ENCODE measurements around the gene COL4A2. TPM values are rescaled to one million over a fixed set of nuclear protein-coding genes. Genes with fewer than 3 reads are reported as not detected.

COL4A2 gene
- total RNA-seq, 3 donors from 2014 or later (not counting 1 experiment from before 2014, with no cell fraction given): not detected

GRCh38 chr13:110398564-110399507 is 91.8 kb downstream of the COL4A2 start:
- H3K4me3 ChIP-seq (ENCODE audit: low read length): no peak overlapping the region
- H3K4me1 ChIP-seq (ENCODE audit: control insufficient read depth, insufficient read depth, low read length): no peaks in the 10 kb centered on the region
- Mint-ChIP-seq H3K9me3 (no peaks in the 10 kb centered on the region), H3K36me3 (no peaks in the 10 kb centered on the region), H3K27ac (no peak overlapping the region), H3K4me3 (no peak overlapping the region), H3K27me3 (ENCODE audit: low read depth in 2 of 2) (peaks cover 38 to 50% of the 10 kb centered on the region in 2 donors), H3K4me1 (no peaks in the 10 kb centered on the region)
- no peaks in the 10 kb centered on the region for H3K9me3 ChIP-seq (ENCODE audit: control insufficient read depth, insufficient read depth, low read length)
- TF ChIP-seq, protein P1, sequence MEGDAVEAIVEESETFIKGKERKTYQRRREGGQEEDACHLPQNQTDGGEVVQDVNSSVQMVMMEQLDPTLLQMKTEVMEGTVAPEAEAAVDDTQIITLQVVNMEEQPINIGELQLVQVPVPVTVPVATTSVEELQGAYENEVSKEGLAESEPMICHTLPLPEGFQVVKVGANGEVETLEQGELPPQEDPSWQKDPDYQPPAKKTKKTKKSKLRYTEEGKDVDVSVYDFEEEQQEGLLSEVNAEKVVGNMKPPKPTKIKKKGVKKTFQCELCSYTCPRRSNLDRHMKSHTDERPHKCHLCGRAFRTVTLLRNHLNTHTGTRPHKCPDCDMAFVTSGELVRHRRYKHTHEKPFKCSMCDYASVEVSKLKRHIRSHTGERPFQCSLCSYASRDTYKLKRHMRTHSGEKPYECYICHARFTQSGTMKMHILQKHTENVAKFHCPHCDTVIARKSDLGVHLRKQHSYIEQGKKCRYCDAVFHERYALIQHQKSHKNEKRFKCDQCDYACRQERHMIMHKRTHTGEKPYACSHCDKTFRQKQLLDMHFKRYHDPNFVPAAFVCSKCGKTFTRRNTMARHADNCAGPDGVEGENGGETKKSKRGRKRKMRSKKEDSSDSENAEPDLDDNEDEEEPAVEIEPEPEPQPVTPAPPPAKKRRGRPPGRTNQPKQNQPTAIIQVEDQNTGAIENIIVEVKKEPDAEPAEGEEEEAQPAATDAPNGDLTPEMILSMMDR (IDR thresholded peaks at IDR 0.05): no peak
- DNase-seq: no peak
- no peaks in the 10 kb centered on the region for H3K36me3 ChIP-seq (ENCODE audit: control insufficient read depth, insufficient read depth, low read length)
- no peak overlapping the region for H3K27ac ChIP-seq (ENCODE audit: low read length)
- 66% methylated on average over 7 of the region's 7 CpGs for whole genome bisulfite sequencing (ENCODE audit: insufficient coverage)
- no peak for ATAC-seq
- peaks cover 3% of the 10 kb centered on the region for H3K27me3 ChIP-seq (ENCODE audit: control insufficient read depth, insufficient read depth, low read length)
- intact Hi-C loops (cut with micrococcal nuclease): no loop called here

- no peak overlapping the region for H3K4me3 ChIP-seq (ENCODE audit: low read length)
- intact Hi-C loops (cut with micrococcal nuclease): no loop called here
- TF ChIP-seq, protein P1 (IDR thresholded peaks at IDR 0.05): no peak
- DNase-seq (no peak), ATAC-seq (no peak)
- H3K27ac Mint-ChIP-seq: no peak overlapping the region
- H3K9me3 ChIP-seq (ENCODE audit: control insufficient read depth, insufficient read depth, low read length): no peaks in the 10 kb centered on the region
- 85% methylated on average over 2 of the region's 2 CpGs for WGBS (ENCODE audit: insufficient coverage)
- no peaks in the 10 kb centered on the region for H3K36me3 ChIP-seq (ENCODE audit: control insufficient read depth, insufficient read depth, low read length)
- no peaks in the 10 kb centered on the region for H3K4me1 ChIP-seq (ENCODE audit: control insufficient read depth, insufficient read depth, low read length)
- peaks cover 3% of the 10 kb centered on the region for H3K27me3 ChIP-seq (ENCODE audit: control insufficient read depth, insufficient read depth, low read length)
- no peaks in the 10 kb centered on the region for H3K4me1 Mint-ChIP-seq
- H3K27ac ChIP-seq (ENCODE audit: low read length): no peak overlapping the region
- H3K4me3 Mint-ChIP-seq: no peak overlapping the region
- no peaks in the 10 kb centered on the region for H3K9me3 Mint-ChIP-seq
- H3K36me3 Mint-ChIP-seq: no peaks in the 10 kb centered on the region
- peaks cover 38 to 51% of the 10 kb centered on the region in 2 donors for H3K27me3 Mint-ChIP-seq (ENCODE audit: low read depth in 2 of 2)
Observed at GRCh38 chr13:110399801-110400200, 92.7 kb downstream of the COL4A2 start.

DNA sequence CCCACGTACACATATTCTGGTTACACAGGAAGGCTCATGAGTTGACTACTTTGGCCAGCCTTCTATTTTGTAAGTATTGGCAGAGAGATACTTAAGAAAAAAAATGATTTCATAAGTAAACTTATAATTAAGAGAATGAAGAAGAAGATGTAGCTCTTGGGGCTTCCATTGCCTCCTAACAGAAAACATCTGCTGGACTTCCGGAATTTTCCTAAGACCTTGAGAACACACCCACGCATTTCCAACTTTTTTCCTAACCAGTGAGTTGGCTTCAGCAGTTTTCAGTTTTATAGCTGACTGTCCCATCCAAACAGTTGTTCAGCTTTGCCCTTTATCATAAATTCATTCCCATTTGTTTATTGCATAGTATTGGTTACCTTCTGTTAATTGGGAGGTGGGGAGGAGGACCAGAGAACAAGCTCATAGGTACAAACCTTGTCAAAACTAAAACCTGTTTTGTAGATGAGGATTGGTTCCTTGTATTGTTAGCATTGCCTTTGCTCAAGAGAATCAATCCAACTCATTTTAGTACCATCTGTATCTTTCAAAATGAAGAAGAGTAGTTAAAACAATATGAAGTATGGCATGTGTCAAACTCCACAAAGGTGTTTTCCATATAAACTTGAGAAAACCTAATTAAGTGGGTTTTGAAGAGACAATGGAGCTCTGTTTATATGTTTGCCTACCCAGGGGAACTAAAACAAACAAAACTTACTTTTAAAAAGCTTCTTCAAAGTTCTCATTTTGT is 93.9 kb downstream of the COL4A2 start:
- Mint-ChIP-seq H3K36me3 (no peaks in the 10 kb centered on the region), H3K27ac (no peak overlapping the region), H3K9me3 (no peaks in the 10 kb centered on the region), H3K4me1 (no peaks in the 10 kb centered on the region), H3K27me3 (ENCODE audit: low read depth in 2 of 2) (peaks cover 36 to 54% of the 10 kb centered on the region in 2 donors), H3K4me3 (no peak overlapping the region)
- Histone ChIP-seq H3K9me3 (ENCODE audit: control insufficient read depth, insufficient read depth, low read length) (no peaks in the 10 kb centered on the region), H3K4me3 (ENCODE audit: low read length) (no peak overlapping the region), H3K27me3 (ENCODE audit: control insufficient read depth, insufficient read depth, low read length) (peaks cover 3% of the 10 kb centered on the region), H3K36me3 (ENCODE audit: control insufficient read depth, insufficient read depth, low read length) (no peaks in the 10 kb centered on the region), H3K27ac (ENCODE audit: low read length) (no peak overlapping the region), H3K4me1 (ENCODE audit: control insufficient read depth, insufficient read depth, low read length) (no peaks in the 10 kb centered on the region)
- WGBS (ENCODE audit: insufficient coverage): 96% methylated on average over 2 of the region's 3 CpGs
- ATAC-seq (no peak), DNase-seq (no peak)
- TF ChIP-seq, protein P1 (IDR thresholded peaks at IDR 0.05): no peak
- intact Hi-C loops (cut with micrococcal nuclease): no loop called here

Measured in natural killer cell (primary cell).